H1 (cell line): ENCODE measurements around the gene PPIF. TPM values are rescaled to one million over a fixed set of nuclear protein-coding genes. Genes with fewer than 3 reads are reported as not detected.

Experiments used
- CTCF ChIA-PET: fragments of 300-600 bp; sonication (Branson Sonifier 250); formaldehyde crosslinking; loops from one replicate; lab custom pipeline; 2021; ENCODE audit not compliant: partially characterized antibody; lab: Charles Lee
- POLR2A ChIA-PET: fragments of 300-600 bp; sonication (Branson Sonifier 250); formaldehyde crosslinking; loops from one replicate; lab custom pipeline; 2021; ENCODE audit warnings: inconsistent platforms; ENCODE audit not compliant: partially characterized antibody; lab: Charles Lee
- DNase-seq, 2 experiments: peaks; one replicate each; pipeline versions ENCODE4 v3.0.0 to v3.0.0-alpha.2; 2010 to 2022; ENCODE audit warnings: low spot score in 2 of 2, low read depth in 1 of 2, mixed read lengths in 1 of 2
- FAIRE-seq: peaks from 2 replicates; lab custom pipeline; 2011; peaks lifted over from hg19 to GRCh38; lab: Jason Lieb, UNC
- H2AFZ ChIP-seq: 2 replicates; pipeline ENCODE4 v1.8.1; 2012; ENCODE audit warnings: low read length, inconsistent platforms
- H2AK5ac ChIP-seq: 2 replicates; pipeline ENCODE4 v1.6.1; 2013; ENCODE audit warnings: low read depth, low read length
- H2BK120ac ChIP-seq: replicated peaks from 2 replicates; pipeline ENCODE3; 2013; ENCODE audit warnings: low read depth, low read length, inconsistent platforms
- H2BK12ac ChIP-seq: 2 replicates; pipeline ENCODE4 v1.6.1; 2013; ENCODE audit warnings: low read depth, low read length
- H2BK15ac ChIP-seq: 2 replicates; pipeline ENCODE4 v1.6.1; 2013; ENCODE audit warnings: low read length
- H2BK20ac ChIP-seq: 2 replicates; pipeline ENCODE4 v1.6.1; 2013; ENCODE audit warnings: low read length
- H2BK5ac ChIP-seq: 2 replicates; pipeline ENCODE4 v1.6.1; 2013; ENCODE audit warnings: low read depth, low read length
- H3K14ac ChIP-seq: 2 replicates; pipeline ENCODE4 v1.6.1; 2013; ENCODE audit warnings: inconsistent platforms; ENCODE audit not compliant: insufficient read length
- H3K18ac ChIP-seq: 2 replicates; pipeline ENCODE4 v1.6.1; 2013; ENCODE audit warnings: low read length; ENCODE audit errors: extremely low read depth
- H3K23ac ChIP-seq: 2 replicates; pipeline ENCODE4 v1.6.1; 2013; ENCODE audit warnings: inconsistent platforms; ENCODE audit not compliant: insufficient read length
- H3K23me2 ChIP-seq: 2 replicates; pipeline ENCODE4 v1.6.1; 2013; ENCODE audit warnings: low read depth, low read length
- H3K27ac ChIP-seq: 2 replicates; pipeline ENCODE4 v1.6.1; 2011; ENCODE audit warnings: low read depth, low read length, inconsistent platforms
- H3K27me3 ChIP-seq, 4 experiments: replicated peaks in 1 of 4; 1 replicate in 1 of 4; 2 replicates in 3 of 4; pipeline versions ENCODE4 v1.6.1 to v1.8.1; 2011 to 2013; ENCODE audit warnings: low read length in 3 of 4, mild to moderate bottlenecking in 3 of 4, inconsistent platforms in 2 of 4, mixed read lengths in 2 of 4, moderate library complexity in 1 of 4; ENCODE audit not compliant: control insufficient read depth in 3 of 4, insufficient read depth in 3 of 4; ENCODE audit errors: extremely low read depth in 1 of 4
- H3K36me3 ChIP-seq, 4 experiments: 2 replicates each; pipeline versions ENCODE4 v1.6.1 to v1.8.1; 2011 to 2013; ENCODE audit warnings: mild to moderate bottlenecking in 4 of 4, low read length in 3 of 4, moderate library complexity in 2 of 4, control low read depth in 1 of 4, inconsistent platforms in 1 of 4; ENCODE audit not compliant: insufficient read depth in 4 of 4, control insufficient read depth in 2 of 4
- H3K4ac ChIP-seq: replicated peaks from 2 replicates; pipeline ENCODE3; 2013; ENCODE audit warnings: low read length, low read depth, mixed read lengths, inconsistent platforms; ENCODE audit not compliant: insufficient read length
- H3K4me1 ChIP-seq, 4 experiments: replicated peaks in 1 of 4; 1 replicate in 1 of 4; 2 replicates in 3 of 4; pipeline versions ENCODE4 v1.6.1 to v1.8.1; 2011 to 2013; ENCODE audit warnings: low read length in 3 of 4, inconsistent platforms in 2 of 4, mixed read lengths in 1 of 4; ENCODE audit not compliant: insufficient read depth in 4 of 4, control insufficient read depth in 3 of 4
- H3K4me2 ChIP-seq, 2 experiments: 2 replicates each; pipeline versions ENCODE4 v1.6.1 to v1.8.1; 2011 to 2013; ENCODE audit warnings: low read depth in 2 of 2, low read length in 2 of 2, control low read depth in 1 of 2, inconsistent platforms in 1 of 2, mild to moderate bottlenecking in 1 of 2; ENCODE audit not compliant: insufficient read depth in 1 of 2
- H3K4me3 ChIP-seq, 4 experiments: fragments of 200-600, 300-600 bp in 1 of 4; sonication (generic), shearing (Covaris generic), sonication (Bioruptor Twin) in 1 of 4; 2 replicates each; pipeline versions ENCODE4 v1.5.1 to v1.8.1; 2011 to 2016; ENCODE audit warnings: low read length in 4 of 4, low read depth in 3 of 4, control low read depth in 2 of 4, inconsistent platforms in 2 of 4, mild to moderate bottlenecking in 2 of 4, mixed read lengths in 1 of 4, moderate library complexity in 1 of 4; ENCODE audit not compliant: insufficient read depth in 2 of 4; ENCODE audit errors: extremely low read depth in 1 of 4
- H3K56ac ChIP-seq: replicated peaks from 2 replicates; pipeline ENCODE3; 2013; ENCODE audit warnings: low read depth, mild to moderate bottlenecking, mixed read lengths, low read length, inconsistent platforms; ENCODE audit not compliant: insufficient read length
- H3K79me1 ChIP-seq: 2 replicates; pipeline ENCODE4 v1.6.1; 2013; ENCODE audit warnings: low read depth, low read length, control low read depth
- H3K79me2 ChIP-seq, 2 experiments: 2 replicates each; pipeline versions ENCODE4 v1.6.1 to v1.8.1; 2012 to 2013; ENCODE audit warnings: low read length in 2 of 2, mild to moderate bottlenecking in 2 of 2, inconsistent platforms in 1 of 2; ENCODE audit not compliant: insufficient read depth in 2 of 2, control insufficient read depth in 1 of 2
- H3K9ac ChIP-seq, 4 experiments: replicated peaks in 1 of 4; 1 replicate in 1 of 4; 2 replicates in 3 of 4; pipeline versions ENCODE4 v1.6.1 to v1.8.1; 2011 to 2013; ENCODE audit warnings: low read depth in 3 of 4, low read length in 3 of 4, control low read depth in 2 of 4, mild to moderate bottlenecking in 2 of 4, moderate library complexity in 2 of 4, inconsistent platforms in 1 of 4; ENCODE audit errors: extremely low read depth in 1 of 4
- H3K9me3 ChIP-seq, 2 experiments: 2 replicates each; pipeline versions ENCODE4 v1.6.1 to v1.8.1; 2012 to 2013; ENCODE audit warnings: mild to moderate bottlenecking in 2 of 2, moderate library complexity in 2 of 2, control low read depth in 1 of 2, inconsistent platforms in 1 of 2, low read depth in 1 of 2, low read length in 1 of 2, mixed read lengths in 1 of 2; ENCODE audit not compliant: insufficient read depth in 2 of 2
- H4K20me1 ChIP-seq, 2 experiments: replicated peaks in 1 of 2; 2 replicates each; pipeline versions ENCODE3 to v1.8.1; 2011 to 2013; ENCODE audit warnings: inconsistent platforms in 2 of 2, low read length in 2 of 2, mild to moderate bottlenecking in 1 of 2; ENCODE audit not compliant: insufficient read depth in 2 of 2, control insufficient read depth in 1 of 2
- H4K5ac ChIP-seq: 2 replicates; pipeline ENCODE4 v1.6.1; 2013; ENCODE audit warnings: low read length, low read depth, mixed read lengths, inconsistent platforms; ENCODE audit not compliant: insufficient read length
- H4K8ac ChIP-seq: 2 replicates; pipeline ENCODE4 v1.8.0; 2013; ENCODE audit warnings: mild to moderate bottlenecking, moderate library complexity, low read length, inconsistent platforms; ENCODE audit not compliant: insufficient read depth; ENCODE audit errors: extremely low read depth
- H4K91ac ChIP-seq: replicated peaks from 2 replicates; pipeline ENCODE3; 2013; ENCODE audit warnings: low read length, mixed read lengths, inconsistent platforms; ENCODE audit not compliant: insufficient read length
- CBX8 ChIP-seq: fragments of 300-800, 300-1000 bp; sonication (generic); IDR thresholded peaks from 2 replicates; pipeline ENCODE4 v1.7.1; 2016; ENCODE audit warnings: low read depth, low read length, borderline replicate concordance
- FOSL1 ChIP-seq: IDR thresholded peaks from 2 replicates; pipeline ENCODE4 v1.6.1; 2011; ENCODE audit warnings: mild to moderate bottlenecking, low read depth, low read length, moderate library complexity; ENCODE audit not compliant: insufficient read depth
- HDAC6 ChIP-seq: IDR thresholded peaks from one replicate; pipeline ENCODE4 v1.7.1; 2012; ENCODE audit warnings: low read depth, mild to moderate bottlenecking, inconsistent platforms, low read length, moderate library complexity
- JUN ChIP-seq: IDR thresholded peaks from 2 replicates; pipeline ENCODE4 v1.6.1; 2011; ENCODE audit warnings: low read depth, mild to moderate bottlenecking, improper control_type of control experiment, low read length
- KDM1A ChIP-seq: fragments of 200-600, 300-600 bp; sonication (generic); IDR thresholded peaks from 2 replicates; pipeline ENCODE4 v1.7.1; 2016; ENCODE audit warnings: mild to moderate bottlenecking, low read length, borderline replicate concordance
- KDM5A ChIP-seq: fragments of 200-600 bp; IDR thresholded peaks from 2 replicates; pipeline ENCODE4 v1.7.1; 2012; ENCODE audit warnings: mild to moderate bottlenecking, low read length, inconsistent platforms, mixed read lengths
- NANOG ChIP-seq: IDR thresholded peaks from 2 replicates; pipeline ENCODE4 v1.6.1; 2011; ENCODE audit warnings: low read length, low read depth, mild to moderate bottlenecking, inconsistent platforms; ENCODE audit not compliant: insufficient read depth, poor library complexity, severe bottlenecking
- POLR2A ChIP-seq, 2 experiments: IDR thresholded peaks; 1 replicate in 1 of 2; 2 replicates in 1 of 2; pipeline ENCODE4 v1.6.1; 2011; ENCODE audit warnings: low read depth in 2 of 2, low read length in 2 of 2, mild to moderate bottlenecking in 2 of 2; ENCODE audit errors: control extremely low read depth in 1 of 2
- RBBP5 ChIP-seq: IDR thresholded peaks from 2 replicates; pipeline ENCODE4 v1.7.1; 2012; ENCODE audit warnings: low read depth, mild to moderate bottlenecking, inconsistent platforms, low read length, moderate library complexity, borderline replicate concordance
- RXRA ChIP-seq: IDR thresholded peaks from 2 replicates; pipeline ENCODE4 v1.6.1; 2011; ENCODE audit warnings: low read depth, mild to moderate bottlenecking, low read length, moderate library complexity; ENCODE audit not compliant: insufficient read depth
- TAF1 ChIP-seq: IDR thresholded peaks from 2 replicates; pipeline ENCODE4 v1.6.1; 2011; ENCODE audit warnings: mild to moderate bottlenecking, low read depth, low read length
- TCF12 ChIP-seq: IDR thresholded peaks from 2 replicates; pipeline ENCODE4 v1.6.1; 2011; ENCODE audit warnings: low read depth, mild to moderate bottlenecking, low read length
- YY1 ChIP-seq: IDR thresholded peaks from 2 replicates; pipeline ENCODE4 v1.6.1; 2011; ENCODE audit warnings: low read depth, mild to moderate bottlenecking, low read length
- WGBS, 2 experiments: shearing (Covaris generic) in 1 of 2; methylation state at CpG; one replicate each; pipeline versions ENCODE4 v1.1.6 to v1.1.7; 2013 to 2015; ENCODE audit warnings: low lambda C conversion rate in 2 of 2, mixed read lengths in 2 of 2, inconsistent platforms in 1 of 2, low coverage in 1 of 2, missing lambda C conversion rate in 1 of 2; ENCODE audit not compliant: insufficient replicate concordance in 2 of 2, insufficient coverage in 1 of 2, insufficient read length in 1 of 2; ENCODE audit errors: extremely low coverage in 1 of 2, missing lambda C conversion rate in 1 of 2; 5-methylcytosine and 5-hydroxymethylcytosine counted together
- polyA plus RNA-seq, 7 experiments: library from polyadenylated mRNA; depleted of rRNA in 3 of 7; stranded (reverse) in 5 of 7; unstranded in 2 of 7; fragments of >200 nt in 5 of 7; fragments of 200-250 nt in 2 of 7; gene quantifications; 1 replicate in 5 of 7; 2 replicates in 1 of 7; 4 replicates in 1 of 7; pipeline versions ENCODE4 v1.2.1 to v1.2.3, GENCODE V29; 2011 to 2013; ENCODE audit warnings: missing spikeins in 2 of 7, mixed read lengths in 2 of 7
- total RNA-seq: library from RNA; stranded (reverse); fragmentation: NEBNext Ultra II Directional; extraction: Animal tissue kit (Norgen Biotek cat#: 25700); gene quantifications from 2 replicates; pipeline ENCODE4 v1.2.1, GENCODE V29; 2021
- TF ChIP-seq, protein P1 (sequence below): IDR thresholded peaks from 2 replicates; pipeline ENCODE4 v1.6.1; 2012; ENCODE audit warnings: inconsistent platforms

Gene PPIF
- total and polyA plus RNA-seq, 2 of the 8 experiments (the other 6 are each of a cell fraction or from before 2014, with no cell fraction given), result 70.2 to 77.6 TPM

DNA sequence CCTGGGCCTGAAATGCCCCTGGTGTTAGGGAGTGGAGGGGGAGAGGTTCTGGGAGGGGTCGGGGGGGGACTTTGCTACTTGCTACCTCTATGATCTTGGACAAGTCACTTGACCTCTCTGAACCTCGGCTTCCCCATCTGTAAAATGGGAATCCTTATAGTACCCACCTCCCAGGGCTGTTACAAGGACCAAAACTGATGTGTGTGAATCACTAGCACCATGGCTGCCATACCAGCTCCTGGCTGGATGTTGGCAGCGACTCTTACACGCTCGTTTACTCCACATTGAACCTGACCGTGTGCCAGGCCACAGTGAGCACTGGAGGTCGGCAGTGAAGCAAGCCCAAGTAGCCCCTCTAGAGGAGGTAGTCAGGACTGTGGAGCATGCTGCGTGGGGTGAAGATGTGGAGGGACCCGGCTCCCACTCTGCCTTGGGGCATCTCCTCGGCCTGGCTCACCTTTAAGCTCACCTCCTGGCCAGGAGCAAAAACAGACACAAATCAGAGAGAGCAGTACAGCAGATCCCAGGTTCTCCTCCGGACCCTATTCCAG lies 28.9 kb downstream of the PPIF start:
- Histone ChIP-seq H3K36me3 (no peaks in the 10 kb centered on the region), H3K79me1 (no peaks in the 10 kb centered on the region; the same call in 1 of the 2 replicates), H4K91ac (no peak overlapping the region), H3K23ac (no peak overlapping the region), H3K79me2 (no peaks in the 10 kb centered on the region), H4K20me1 (peaks cover 0 to 14% of the 10 kb centered on the region in 2 experiments), H3K56ac (no peak overlapping the region), H2BK5ac (no peak overlapping the region), H3K4ac (no peak overlapping the region), H2AK5ac (no peak overlapping the region), H3K23me2 (peaks cover 9% of the 10 kb centered on the region; the same call in 1 of the 2 replicates), H2BK120ac (no peak overlapping the region), H4K8ac (no peak overlapping the region), H2AFZ (no peak overlapping the region), H3K4me2 (no peak overlapping the region), H2BK12ac (no peak overlapping the region), H3K27ac (no peak overlapping the region), H2BK15ac (no peak overlapping the region), H3K4me1 (no peaks in the 10 kb centered on the region), H3K9me3 (peaks cover 0 to 3% of the 10 kb centered on the region in 2 experiments; a peak in 1 of 4 replicates), H3K4me3 (no peak overlapping the region), H3K14ac (no peak overlapping the region), H3K18ac (no peak overlapping the region), H2BK20ac (no peak overlapping the region), H3K9ac (no peak overlapping the region), H4K5ac (no peak overlapping the region), H3K27me3 (no peaks in the 10 kb centered on the region; a peak in 1 of 7 replicates)
- ChIA-PET CTCF (interaction anchor here (0.6 to 5.8 kb wide), 17 partner anchors 7 to 768 kb away, joined by 3 to 79 read pairs (median 11); no protein-coding TSS in a partner anchor), POLR2A (no interaction called here)
- no peak for FAIRE-seq
- DNase-seq, result peak in 1 of 2 experiments; percentile 39
- WGBS, 2 experiments, result 83% methylated on average over 11 of the region's 11 CpGs; no CpG with 5 or more reads in 1 of the 2 experiments
- TF ChIP-seq FOSL1 (no peak), CBX8 (no peak), HDAC6 (no peak), RBBP5 (no peak), NANOG (no peak), KDM1A (no peak), JUN (no peak), TCF12 (no peak), POLR2A (IDR thresholded peaks at IDR 0.05; ENCODE audit: control extremely low read depth in 1 of 2, low read depth in 2 of 2, low read length in 2 of 2) (no peak), TAF1 (no peak), RXRA (no peak), KDM5A (no peak), YY1 (no peak)
- TF ChIP-seq, protein P1, sequence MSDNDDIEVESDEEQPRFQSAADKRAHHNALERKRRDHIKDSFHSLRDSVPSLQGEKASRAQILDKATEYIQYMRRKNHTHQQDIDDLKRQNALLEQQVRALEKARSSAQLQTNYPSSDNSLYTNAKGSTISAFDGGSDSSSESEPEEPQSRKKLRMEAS, result no peak
